Measurements from ENCODE around the gene COMMD2. TPM values are rescaled to one million over a fixed set of nuclear protein-coding genes. Genes with fewer than 3 reads are reported as not detected.

COMMD2 gene
- 13.0 and 20.1 TPM in 2 replicates for total RNA-seq

GRCh38 chr3:149752051-149752787, at the start of gene COMMD2:
COMMD2 (minus strand) TSS chr3:149752489; CDS start chr3:149752444, 45 bp downstream.

GRCh38 chr3:149792452-149793270, 40.4 kb upstream of the COMMD2 start, which contains the start of gene ANKUB1:
ANKUB1 (minus strand) TSS chr3:149792554; CDS start chr3:149792366, 188 bp downstream.

Other genes with a start within 250 kb of the COMMD2 start
- gene WWTR1, start 94.5 kb downstream of the COMMD2 start, total RNA-seq: 34.7 and 55.1 TPM in 2 replicates
- gene ANKUB1, start 40.1 kb upstream of the COMMD2 start, total RNA-seq: not detected in 2 replicates
- gene RNF13, start 60.7 kb upstream of the COMMD2 start, total RNA-seq: 40.9 and 52.3 TPM in 2 replicates
- gene PFN2, start 218.4 kb upstream of the COMMD2 start, total RNA-seq: 74.6 and 114 TPM in 2 replicates